PFSK-1 (cell line): ENCODE measurements around the gene RALGPS1.

ENCODE experiments used
- FOXP2 ChIP-seq: optimal IDR thresholded peaks from 2 replicates; pipeline ENCODE3; 2011; ENCODE audit warnings: borderline replicate concordance, control low read depth, inconsistent platforms; ENCODE audit not compliant: insufficient read depth; ENCODE audit errors: extremely low read length, extremely low read depth
- POLR2AphosphoS5 ChIP-seq: IDR thresholded peaks from 2 replicates; pipeline ENCODE4 v1.6.1; 2012; ENCODE audit warnings: low read depth, mild to moderate bottlenecking, control low read depth, low read length, moderate library complexity
- REST ChIP-seq, 2 experiments: IDR thresholded peaks; 2 replicates each; pipeline versions ENCODE4 v1.6.1 to v1.8.0; 2011 to 2012; ENCODE audit warnings: low read depth in 2 of 2, low read length in 2 of 2, control low read depth in 1 of 2, inconsistent platforms in 1 of 2, mild to moderate bottlenecking in 1 of 2, moderate library complexity in 1 of 2; ENCODE audit not compliant: insufficient read depth in 1 of 2
- SIN3A ChIP-seq: IDR thresholded peaks from 2 replicates; pipeline ENCODE4 v1.6.1; 2012; ENCODE audit warnings: mild to moderate bottlenecking, low read length, moderate library complexity, borderline replicate concordance; ENCODE audit not compliant: insufficient read depth
- TAF1 ChIP-seq: IDR thresholded peaks from 2 replicates; pipeline ENCODE4 v1.6.1; 2012; ENCODE audit warnings: low read length, control low read depth, borderline replicate concordance; ENCODE audit not compliant: insufficient read depth

RALGPS1 gene

DNA sequence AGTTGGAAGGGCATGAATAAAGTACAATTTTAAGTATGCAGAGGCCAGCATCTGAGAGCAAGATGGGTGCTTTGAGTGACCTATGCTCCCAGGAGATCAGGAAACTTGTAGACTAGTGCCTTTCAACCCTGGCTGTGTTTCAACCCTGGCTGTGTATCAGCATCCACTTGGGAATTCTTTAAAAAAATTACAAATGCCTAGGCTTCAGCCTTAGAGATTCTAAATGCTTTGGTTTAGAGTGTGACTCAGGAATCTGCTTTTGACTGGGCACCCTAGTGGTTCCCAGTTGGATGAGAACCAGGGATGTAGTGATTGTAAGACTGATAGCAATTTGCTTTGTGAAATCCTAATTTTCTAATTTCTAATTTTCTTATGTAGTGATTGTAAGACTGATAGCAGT lies 65.6 kb downstream of the RALGPS1 start:
- TF ChIP-seq FOXP2 (no peak), REST (IDR thresholded peaks at IDR 0.05; ENCODE audit: insufficient read depth in 1 of 2, low read depth in 2 of 2, low read length in 2 of 2) (no peak), POLR2AphosphoS5 (no peak), TAF1 (no peak), SIN3A (no peak)

DNA sequence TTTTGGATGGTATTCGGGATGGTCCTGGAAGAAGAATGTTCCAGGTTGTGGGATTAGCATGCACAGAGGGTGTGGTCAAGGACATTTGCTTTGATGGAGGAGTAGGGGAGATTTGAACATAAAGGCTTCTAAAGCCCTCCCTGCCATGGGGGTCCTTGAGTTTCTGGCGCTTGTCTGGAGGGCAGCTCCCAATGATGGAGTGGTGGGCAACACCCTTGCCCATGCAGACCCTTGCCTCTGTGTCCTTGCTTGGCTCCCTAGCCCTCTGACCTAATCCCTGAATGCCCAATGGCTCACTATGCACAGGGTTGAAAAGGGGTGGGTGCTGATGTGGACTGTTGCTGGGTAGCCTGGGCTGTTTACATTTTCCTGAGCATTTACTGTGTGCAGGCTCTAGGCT lies 66.6 kb downstream of the RALGPS1 start:
- TF ChIP-seq REST (IDR thresholded peaks at IDR 0.05; ENCODE audit: insufficient read depth in 1 of 2, low read depth in 2 of 2, low read length in 2 of 2) = no peak
- no peak for TF ChIP-seq POLR2AphosphoS5
- TF ChIP-seq TAF1 = no peak
- no peak for TF ChIP-seq SIN3A
- TF ChIP-seq FOXP2 = no peak

GRCh38 chr9:126982215-126983002 lies 67.8 kb downstream of the RALGPS1 start:
- TF ChIP-seq SIN3A (no peak), FOXP2 (no peak), REST (IDR thresholded peaks at IDR 0.05; ENCODE audit: insufficient read depth in 1 of 2, low read depth in 2 of 2, low read length in 2 of 2) (no peak), POLR2AphosphoS5 (no peak), TAF1 (no peak)

- TF ChIP-seq POLR2AphosphoS5 (no peak), SIN3A (no peak), FOXP2 (no peak), REST (IDR thresholded peaks at IDR 0.05; ENCODE audit: insufficient read depth in 1 of 2, low read depth in 2 of 2, low read length in 2 of 2) (no peak), TAF1 (no peak)
Measured at GRCh38 chr9:126983767-126984166, 69.2 kb downstream of the RALGPS1 start.

GRCh38 chr9:126984969-126985368 lies 70.4 kb downstream of the RALGPS1 start:
- no peak for TF ChIP-seq POLR2AphosphoS5
- TF ChIP-seq REST (IDR thresholded peaks at IDR 0.05; ENCODE audit: insufficient read depth in 1 of 2, low read depth in 2 of 2, low read length in 2 of 2) = no peak
- no peak for TF ChIP-seq SIN3A
